Measurements from ENCODE around the gene FLNC. TPM values are rescaled to one million over a fixed set of nuclear protein-coding genes. Genes with fewer than 3 reads are reported as not detected.

The FLNC gene
- total and polyA plus RNA-seq, 9 donors, result 339 to 779 (median 470) TPM

- no peak within 1 kb of the TSS for H3K27ac ChIP-seq (ENCODE audit: low read length)
- peak within 1 kb of the TSS; percentile 81 for H3K4me3 ChIP-seq (ENCODE audit: low read length)
- peak; percentile 70 for DNase-seq
- H3K36me3 ChIP-seq (ENCODE audit: control insufficient read depth, insufficient read depth, low read length), result no peaks in the 10 kb centered on the region
- under 1% methylated on average over 64 of the region's 80 CpGs for WGBS (ENCODE audit: insufficient coverage)
- H3K9me3 ChIP-seq (replicated peaks; ENCODE audit: control insufficient read depth, low read depth, low read length), result no peaks in the 10 kb centered on the region
- peaks cover 25% of the 10 kb centered on the region for H3K4me1 ChIP-seq (ENCODE audit: control insufficient read depth, insufficient read depth, low read length)
- peaks cover 23% of the 10 kb centered on the region for H3K27me3 ChIP-seq (ENCODE audit: control insufficient read depth, insufficient read depth, low read length)
These were observed 38.9 kb upstream of the FLNC start, which contains the start of gene CCDC136 for GRCh38 chr7:128791121-128791971. Gene CCDC136 (plus strand): TSS chr7:128791968. CDS start chr7:128792412, 444 bp downstream.

- no peak overlapping the region for H3K27ac ChIP-seq (ENCODE audit: low read length)
These were observed 38.3 kb upstream of the FLNC start for GRCh38 chr7:128791972-128792327.

GRCh38 chr7:128792471-128793180, 37.6 kb upstream of the FLNC start:
- H3K9me3 ChIP-seq (replicated peaks; ENCODE audit: control insufficient read depth, low read depth, low read length), result no peaks in the 10 kb centered on the region
- H3K36me3 ChIP-seq (ENCODE audit: control insufficient read depth, insufficient read depth, low read length), result no peaks in the 10 kb centered on the region
- H3K4me1 ChIP-seq (ENCODE audit: control insufficient read depth, insufficient read depth, low read length), result peaks cover 26% of the 10 kb centered on the region
- 47% methylated on average over 3 of the region's 10 CpGs for WGBS (ENCODE audit: insufficient coverage)
- peak; percentile 49 for DNase-seq
- peaks cover 23% of the 10 kb centered on the region for H3K27me3 ChIP-seq (ENCODE audit: control insufficient read depth, insufficient read depth, low read length)
- H3K4me3 ChIP-seq (ENCODE audit: low read length), result no peak overlapping the region
- H3K27ac ChIP-seq (ENCODE audit: low read length), result no peak overlapping the region

More at GRCh38 chr7:128791972-128792327, 38.3 kb upstream of the FLNC start:
- Histone ChIP-seq H3K4me3 (ENCODE audit: low read length) (peak overlapping the region; percentile 81), H3K4me1 (ENCODE audit: control insufficient read depth, insufficient read depth, low read length) (peaks cover 26% of the 10 kb centered on the region), H3K9me3 (replicated peaks; ENCODE audit: control insufficient read depth, low read depth, low read length) (no peaks in the 10 kb centered on the region), H3K27me3 (ENCODE audit: control insufficient read depth, insufficient read depth, low read length) (peaks cover 23% of the 10 kb centered on the region), H3K36me3 (ENCODE audit: control insufficient read depth, insufficient read depth, low read length) (no peaks in the 10 kb centered on the region)
- no CpG with 5 or more reads among the region's 9 CpGs for WGBS (ENCODE audit: insufficient coverage)
- no peak for DNase-seq

- H3K4me3 ChIP-seq (ENCODE audit: low read length), result no peak overlapping the region
- no peaks in the 10 kb centered on the region for H3K9me3 ChIP-seq (replicated peaks; ENCODE audit: control insufficient read depth, low read depth, low read length)
- WGBS (ENCODE audit: insufficient coverage), result no CpG with 5 or more reads among the region's 5 CpGs
- H3K36me3 ChIP-seq (ENCODE audit: control insufficient read depth, insufficient read depth, low read length), result no peaks in the 10 kb centered on the region
- peaks cover 26% of the 10 kb centered on the region for H3K4me1 ChIP-seq (ENCODE audit: control insufficient read depth, insufficient read depth, low read length)
- no peak for DNase-seq
- H3K27ac ChIP-seq (ENCODE audit: low read length), result no peak overlapping the region
- H3K27me3 ChIP-seq (ENCODE audit: control insufficient read depth, insufficient read depth, low read length), result peaks cover 23% of the 10 kb centered on the region
These were observed 37.0 kb upstream of the FLNC start for GRCh38 chr7:128793181-128793547.

GRCh38 chr7:128794020-128794419, 36.2 kb upstream of the FLNC start:
- 58% methylated on average over 2 of the region's 3 CpGs for WGBS (ENCODE audit: insufficient coverage)
- H3K4me3 ChIP-seq (ENCODE audit: low read length), result no peak overlapping the region
- DNase-seq, result no peak
- H3K4me1 ChIP-seq (ENCODE audit: control insufficient read depth, insufficient read depth, low read length), result peaks cover 26% of the 10 kb centered on the region
- H3K9me3 ChIP-seq (replicated peaks; ENCODE audit: control insufficient read depth, low read depth, low read length), result no peaks in the 10 kb centered on the region
- peaks cover 17% of the 10 kb centered on the region for H3K27me3 ChIP-seq (ENCODE audit: control insufficient read depth, insufficient read depth, low read length)
- no peak overlapping the region for H3K27ac ChIP-seq (ENCODE audit: low read length)
- H3K36me3 ChIP-seq (ENCODE audit: control insufficient read depth, insufficient read depth, low read length), result no peaks in the 10 kb centered on the region

- 89% methylated on average over 8 of the region's 8 CpGs for WGBS (ENCODE audit: insufficient coverage)
These were observed 35.8 kb upstream of the FLNC start for GRCh38 chr7:128794436-128794835.

GRCh38 chr7:128795129-128795528, 35.1 kb upstream of the FLNC start:
- peaks cover 26% of the 10 kb centered on the region for H3K4me1 ChIP-seq (ENCODE audit: control insufficient read depth, insufficient read depth, low read length)
- no peaks in the 10 kb centered on the region for H3K9me3 ChIP-seq (replicated peaks; ENCODE audit: control insufficient read depth, low read depth, low read length)
- H3K27ac ChIP-seq (ENCODE audit: low read length), result no peak overlapping the region
- H3K36me3 ChIP-seq (ENCODE audit: control insufficient read depth, insufficient read depth, low read length), result no peaks in the 10 kb centered on the region
- peaks cover 14% of the 10 kb centered on the region for H3K27me3 ChIP-seq (ENCODE audit: control insufficient read depth, insufficient read depth, low read length)
- WGBS (ENCODE audit: insufficient coverage), result 67% methylated on average over 1 of the region's 4 CpGs
- no peak for DNase-seq
- no peak overlapping the region for H3K4me3 ChIP-seq (ENCODE audit: low read length)

More at GRCh38 chr7:128794436-128794835, 35.8 kb upstream of the FLNC start:
- Histone ChIP-seq H3K27me3 (ENCODE audit: control insufficient read depth, insufficient read depth, low read length) (peaks cover 16% of the 10 kb centered on the region), H3K36me3 (ENCODE audit: control insufficient read depth, insufficient read depth, low read length) (no peaks in the 10 kb centered on the region), H3K4me1 (ENCODE audit: control insufficient read depth, insufficient read depth, low read length) (peaks cover 26% of the 10 kb centered on the region), H3K27ac (ENCODE audit: low read length) (no peak overlapping the region), H3K4me3 (ENCODE audit: low read length) (no peak overlapping the region), H3K9me3 (replicated peaks; ENCODE audit: control insufficient read depth, low read depth, low read length) (no peaks in the 10 kb centered on the region)
- DNase-seq, result no peak

- WGBS (ENCODE audit: insufficient coverage), result 11% methylated on average over 4 of the region's 5 CpGs
- Histone ChIP-seq H3K36me3 (ENCODE audit: control insufficient read depth, insufficient read depth, low read length) (no peaks in the 10 kb centered on the region), H3K4me3 (ENCODE audit: low read length) (no peak overlapping the region), H3K4me1 (ENCODE audit: control insufficient read depth, insufficient read depth, low read length) (peaks cover 20% of the 10 kb centered on the region), H3K9me3 (replicated peaks; ENCODE audit: control insufficient read depth, low read depth, low read length) (no peaks in the 10 kb centered on the region), H3K27me3 (ENCODE audit: control insufficient read depth, insufficient read depth, low read length) (peaks cover 8% of the 10 kb centered on the region), H3K27ac (ENCODE audit: low read length) (peak overlapping the region; percentile 29)
- DNase-seq, result peak; percentile 81
These were observed 33.9 kb upstream of the FLNC start for GRCh38 chr7:128796327-128796726.

GRCh38 chr7:128799451-128799850, 30.8 kb upstream of the FLNC start:
- Histone ChIP-seq H3K4me1 (ENCODE audit: control insufficient read depth, insufficient read depth, low read length) (peaks cover 3% of the 10 kb centered on the region), H3K27me3 (ENCODE audit: control insufficient read depth, insufficient read depth, low read length) (no peaks in the 10 kb centered on the region), H3K9me3 (replicated peaks; ENCODE audit: control insufficient read depth, low read depth, low read length) (no peaks in the 10 kb centered on the region), H3K36me3 (ENCODE audit: control insufficient read depth, insufficient read depth, low read length) (peaks cover 6% of the 10 kb centered on the region), H3K27ac (ENCODE audit: low read length) (no peak overlapping the region), H3K4me3 (ENCODE audit: low read length) (no peak overlapping the region)
- DNase-seq, result no peak
- no CpG with 5 or more reads among the region's 2 CpGs for WGBS (ENCODE audit: insufficient coverage)

GRCh38 chr7:128800567-128800966, 29.6 kb upstream of the FLNC start:
- H3K4me1 ChIP-seq (ENCODE audit: control insufficient read depth, insufficient read depth, low read length), result peaks cover 3% of the 10 kb centered on the region
- H3K27ac ChIP-seq (ENCODE audit: low read length), result no peak overlapping the region
- DNase-seq, result no peak
- no peak overlapping the region for H3K4me3 ChIP-seq (ENCODE audit: low read length)
- WGBS (ENCODE audit: insufficient coverage), result no CpG with 5 or more reads among the region's 3 CpGs
- no peaks in the 10 kb centered on the region for H3K9me3 ChIP-seq (replicated peaks; ENCODE audit: control insufficient read depth, low read depth, low read length)
- peaks cover 15% of the 10 kb centered on the region for H3K36me3 ChIP-seq (ENCODE audit: control insufficient read depth, insufficient read depth, low read length)
- H3K27me3 ChIP-seq (ENCODE audit: control insufficient read depth, insufficient read depth, low read length), result no peaks in the 10 kb centered on the region
